ENCODE measurements around the gene COLGALT1.

The COLGALT1 gene

DNA sequence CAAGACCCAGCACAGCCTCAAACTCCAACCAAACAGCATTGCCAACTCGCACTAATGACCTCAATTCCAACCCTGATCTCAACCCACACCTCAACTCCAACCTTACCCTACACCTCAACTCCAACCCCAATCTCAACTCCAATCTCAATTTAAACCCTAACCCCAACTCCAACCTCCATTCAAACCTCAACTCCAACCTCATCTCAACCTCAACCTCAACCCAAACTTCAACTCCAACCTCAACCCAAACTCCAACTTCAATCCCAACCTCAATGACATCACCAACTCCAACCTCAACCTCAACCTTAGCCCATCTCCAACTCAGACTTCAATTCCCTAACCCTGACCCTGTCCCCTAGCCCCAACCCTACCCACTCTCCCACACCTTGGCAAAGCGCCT is 74.3 kb downstream of the COLGALT1 start:
- no peaks in the 10 kb centered on the region for H3K4me1 ChIP-seq (ENCODE audit: control insufficient read depth, low read depth, low read length)
- no peak overlapping the region for H2BK15ac ChIP-seq (replicated peaks; ENCODE audit: low read depth)
- H3K4me2 ChIP-seq (ENCODE audit: low read length), result no peak overlapping the region
- no peak overlapping the region for H2BK5ac ChIP-seq (ENCODE audit: low read length)
- peaks cover 3% of the 10 kb centered on the region for H3K36me3 ChIP-seq (ENCODE audit: control insufficient read depth, insufficient read depth, low read length)
- H3K4me3 ChIP-seq (ENCODE audit: low read length), result no peak overlapping the region
- H3K27me3 ChIP-seq (ENCODE audit: insufficient read depth, low read length, poor library complexity), result no peaks in the 10 kb centered on the region
- H3K27ac ChIP-seq (ENCODE audit: low read depth, low read length), result no peak overlapping the region
- H3K18ac ChIP-seq (ENCODE audit: low read length), result no peak overlapping the region
- no peak overlapping the region for H2BK120ac ChIP-seq (ENCODE audit: low read depth, low read length)
- H3K9ac ChIP-seq (ENCODE audit: low read length), result no peak overlapping the region
- no peak overlapping the region for H3K56ac ChIP-seq (ENCODE audit: low read length)
- 100% methylated on average over 1 of the region's 2 CpGs for WGBS (ENCODE audit: extremely low coverage, insufficient coverage, low lambda C conversion rate)
- no peak for DNase-seq
- no peak overlapping the region for H3K23ac ChIP-seq (ENCODE audit: low read length)
- no peak overlapping the region for H4K8ac ChIP-seq (ENCODE audit: low read depth, low read length)
- no peaks in the 10 kb centered on the region for H3K79me1 ChIP-seq (ENCODE audit: low read length)
- no peak overlapping the region for H2AK5ac ChIP-seq (ENCODE audit: low read length)
- H4K5ac ChIP-seq (ENCODE audit: low read length), result no peak overlapping the region
- no peaks in the 10 kb centered on the region for H3K79me2 ChIP-seq (ENCODE audit: control insufficient read depth, insufficient read depth, low read length)
- no peak overlapping the region for H3K4ac ChIP-seq (ENCODE audit: low read depth, low read length)

DNA sequence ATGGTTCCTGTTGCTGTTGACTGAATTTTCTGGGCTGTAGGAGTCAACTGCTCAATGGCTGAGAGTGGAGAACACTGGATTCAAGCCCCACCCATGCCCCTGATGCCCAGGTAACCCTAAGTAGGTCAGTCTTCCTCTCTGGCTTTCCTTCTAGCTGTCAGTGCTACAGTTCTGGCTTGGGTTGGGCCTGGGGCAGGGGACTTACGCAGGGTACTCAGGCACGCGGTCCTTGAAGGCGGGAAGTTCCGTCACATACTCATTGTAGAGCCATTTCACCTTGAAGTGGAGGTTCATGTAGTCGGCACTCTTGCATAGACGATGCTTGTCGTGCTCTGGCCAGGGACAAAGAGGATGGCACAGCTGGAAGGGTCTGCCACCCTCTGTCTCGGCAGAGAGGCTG is 77.1 kb downstream of the COLGALT1 start:
- H4K8ac ChIP-seq (ENCODE audit: low read depth, low read length), result no peak overlapping the region
- H4K5ac ChIP-seq (ENCODE audit: low read length), result no peak overlapping the region
- H3K4me3 ChIP-seq (ENCODE audit: low read length), result no peak overlapping the region
- no peaks in the 10 kb centered on the region for H3K4me1 ChIP-seq (ENCODE audit: control insufficient read depth, low read depth, low read length)
- H3K23ac ChIP-seq (ENCODE audit: low read length), result no peak overlapping the region
- H3K27me3 ChIP-seq (ENCODE audit: insufficient read depth, low read length, poor library complexity), result no peaks in the 10 kb centered on the region
- peaks cover 3% of the 10 kb centered on the region for H3K36me3 ChIP-seq (ENCODE audit: control insufficient read depth, insufficient read depth, low read length)
- H2BK120ac ChIP-seq (ENCODE audit: low read depth, low read length), result no peak overlapping the region
- H2AK5ac ChIP-seq (ENCODE audit: low read length), result no peak overlapping the region
- H3K9ac ChIP-seq (ENCODE audit: low read length), result no peak overlapping the region
- H2BK5ac ChIP-seq (ENCODE audit: low read length), result no peak overlapping the region
- no peak overlapping the region for H3K4me2 ChIP-seq (ENCODE audit: low read length)
- no peak overlapping the region for H3K18ac ChIP-seq (ENCODE audit: low read length)
- no peak overlapping the region for H2BK15ac ChIP-seq (replicated peaks; ENCODE audit: low read depth)
- H3K56ac ChIP-seq (ENCODE audit: low read length), result no peak overlapping the region
- no peak overlapping the region for H3K4ac ChIP-seq (ENCODE audit: low read depth, low read length)
- H3K79me1 ChIP-seq (ENCODE audit: low read length), result no peaks in the 10 kb centered on the region
- DNase-seq, result no peak
- no peak overlapping the region for H3K27ac ChIP-seq (ENCODE audit: low read depth, low read length)
- WGBS (ENCODE audit: extremely low coverage, insufficient coverage, low lambda C conversion rate), result no CpG with 5 or more reads among the region's 9 CpGs
- no peaks in the 10 kb centered on the region for H3K79me2 ChIP-seq (ENCODE audit: control insufficient read depth, insufficient read depth, low read length)

All from mesendoderm (in vitro differentiated cells).